HG02623 (cell line): Measurements from ENCODE around the gene CCDC69.
"Not testable (repeated sequence)": the region's sequence is repeated elsewhere in the genome, so short reads cannot be mapped to it uniquely, and the experiment has no call there.

Experiments
- ATAC-seq: cut with Tn5 transposase; IDR thresholded peaks from one replicate; pipeline ENCODE4 v1.9.1; 2021; ENCODE audit warnings: moderate library complexity; ENCODE audit not compliant: unreplicated experiment

The CCDC69 gene

DNA sequence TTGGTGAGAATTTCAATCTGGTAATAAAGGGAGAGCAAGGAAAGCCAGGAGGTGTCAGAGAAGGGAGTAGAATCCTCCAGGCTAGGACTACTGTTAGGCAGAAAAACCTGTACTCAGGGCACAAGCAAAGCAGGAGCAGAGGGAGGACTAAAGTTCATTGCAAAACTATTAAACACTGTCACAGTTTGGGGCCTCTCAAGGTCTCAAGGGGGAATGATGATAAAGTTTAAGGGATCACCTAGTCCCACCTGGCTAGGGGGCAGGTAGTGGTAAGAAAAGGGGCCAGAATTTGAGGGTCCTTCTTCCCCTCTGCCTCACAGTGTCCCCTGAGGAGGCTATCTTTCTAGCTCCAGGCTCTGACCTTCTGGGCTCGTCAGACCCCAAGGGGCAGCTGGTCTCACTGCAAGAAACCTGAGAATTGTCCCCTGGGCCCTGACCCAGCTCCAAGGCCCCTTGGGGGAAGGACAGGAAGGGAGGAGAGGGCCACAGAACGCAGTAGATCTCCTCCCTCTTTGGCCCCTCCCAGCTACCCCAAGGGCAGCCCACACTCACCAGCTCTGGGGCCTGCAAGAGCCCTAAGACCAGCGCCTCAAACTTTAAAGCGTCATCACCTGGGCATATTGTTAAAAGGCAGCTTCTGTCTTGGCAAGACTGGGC, 974 bp downstream of the CCDC69 start:
- ATAC-seq, result peak; percentile 56

DNA sequence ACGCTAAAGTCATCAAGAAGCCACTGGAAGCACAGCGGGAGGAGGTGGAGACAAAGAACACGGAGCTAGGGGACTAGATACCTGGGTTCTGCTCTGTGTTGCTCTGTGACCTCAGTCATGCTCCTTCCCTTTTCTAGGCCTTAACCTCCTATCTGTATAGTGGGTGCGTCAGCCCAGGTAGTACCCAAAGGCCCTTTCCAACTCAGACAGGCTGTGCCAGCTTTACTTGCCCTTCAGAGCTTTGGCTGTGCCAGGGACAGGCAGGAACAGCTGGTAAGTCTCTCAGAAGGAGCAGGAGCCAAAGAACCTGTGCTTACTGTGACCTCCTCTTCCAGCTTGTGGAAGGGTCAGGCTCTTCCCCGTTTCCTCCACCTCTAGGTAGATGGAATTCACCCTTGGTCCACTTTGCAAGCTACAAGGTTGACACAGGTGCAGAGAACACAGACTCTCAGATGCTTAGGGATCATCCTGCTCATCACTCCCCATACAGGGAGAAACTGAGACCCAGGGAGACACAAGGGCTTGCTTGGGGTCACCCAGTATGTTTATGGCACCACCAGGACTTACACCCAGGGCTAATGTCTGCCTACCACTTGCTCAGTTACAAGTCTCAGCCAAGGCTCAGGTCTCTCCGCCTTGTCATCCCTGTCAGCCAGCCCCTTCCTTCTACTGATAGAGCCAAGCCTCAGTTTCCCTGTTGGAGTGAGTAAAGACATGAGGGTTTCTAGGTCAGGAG, 1.7 kb downstream of the CCDC69 start:
- no peak for ATAC-seq

DNA sequence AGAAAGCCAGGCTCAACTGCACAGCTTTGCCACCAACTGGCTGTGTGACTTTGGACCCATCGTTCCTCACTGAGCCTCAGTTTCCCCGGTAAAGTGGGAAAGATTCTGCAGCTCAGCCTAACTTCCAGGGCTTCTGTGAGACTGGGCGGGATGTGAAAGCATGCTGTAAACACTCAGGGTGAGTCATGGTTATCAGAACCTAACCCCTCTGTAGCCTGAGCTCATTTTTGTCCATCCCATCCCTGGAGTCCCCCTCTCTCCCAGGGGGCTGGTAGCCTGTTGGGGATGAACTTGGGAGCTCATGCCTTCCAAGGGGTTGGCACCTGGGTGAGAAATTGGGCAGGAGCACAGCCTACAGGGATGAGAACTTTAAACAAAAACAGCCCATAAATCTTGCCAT, 2.3 kb downstream of the CCDC69 start:
- ATAC-seq, result no peak

DNA sequence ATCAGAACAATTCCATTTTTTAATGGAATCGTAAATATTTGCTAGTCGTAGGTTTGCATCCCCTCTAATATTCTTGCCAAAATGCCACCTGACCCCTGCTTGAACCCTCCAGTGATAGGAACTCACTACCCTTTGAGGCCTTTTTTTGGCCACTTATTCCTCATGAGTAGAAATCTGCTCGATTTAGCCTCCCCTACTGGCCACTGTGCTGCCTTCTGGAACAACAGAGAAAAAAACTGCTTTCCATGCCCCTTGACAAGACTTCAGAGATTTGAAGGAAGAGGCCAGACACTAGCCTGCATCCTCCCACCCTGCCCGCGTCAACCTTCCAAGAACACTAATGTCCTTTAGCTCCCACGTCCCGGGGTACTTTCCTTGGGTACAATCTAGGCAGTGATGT, 4.1 kb downstream of the CCDC69 start:
- no peak for ATAC-seq

DNA sequence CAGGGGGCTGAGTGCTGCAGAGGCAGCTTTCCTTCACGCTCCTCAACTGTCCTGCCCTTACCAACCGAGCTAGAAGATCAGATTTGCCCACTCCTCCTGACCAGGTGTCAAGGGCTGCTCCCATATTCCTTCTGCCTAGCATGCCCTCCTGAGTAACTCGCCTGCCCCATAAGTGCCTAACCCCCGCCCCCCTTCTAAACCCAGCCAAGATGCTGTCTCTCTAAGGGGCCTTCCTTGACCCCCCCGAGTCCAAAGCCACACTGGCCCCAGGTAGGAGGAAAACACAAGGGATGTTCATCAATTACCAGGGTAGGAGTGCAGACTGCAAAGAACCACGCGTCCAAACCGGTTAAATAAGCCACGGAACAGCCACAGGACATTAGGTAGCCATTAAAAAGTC, 4.8 kb downstream of the CCDC69 start:
- ATAC-seq, result no peak

DNA sequence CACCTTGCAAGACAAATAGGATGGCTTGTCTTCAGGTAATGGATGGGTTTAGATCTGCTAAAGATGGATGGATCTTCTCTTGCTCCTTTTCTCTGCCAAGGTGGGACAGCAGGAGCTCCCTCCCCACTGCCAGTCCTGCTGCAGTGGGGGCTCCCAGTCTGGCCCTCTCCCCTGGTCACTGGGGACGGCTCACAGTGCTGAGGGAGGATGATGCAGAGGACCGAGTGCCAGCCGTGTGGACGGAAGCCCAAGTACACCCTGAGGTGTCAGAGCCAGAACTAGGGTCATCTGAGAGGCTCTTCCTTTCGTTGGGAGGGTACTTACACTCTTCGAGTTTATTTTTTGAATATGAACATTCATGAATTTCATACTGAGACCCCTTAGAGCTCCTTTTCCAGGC, 5.7 kb downstream of the CCDC69 start:
- ATAC-seq, result no peak

DNA sequence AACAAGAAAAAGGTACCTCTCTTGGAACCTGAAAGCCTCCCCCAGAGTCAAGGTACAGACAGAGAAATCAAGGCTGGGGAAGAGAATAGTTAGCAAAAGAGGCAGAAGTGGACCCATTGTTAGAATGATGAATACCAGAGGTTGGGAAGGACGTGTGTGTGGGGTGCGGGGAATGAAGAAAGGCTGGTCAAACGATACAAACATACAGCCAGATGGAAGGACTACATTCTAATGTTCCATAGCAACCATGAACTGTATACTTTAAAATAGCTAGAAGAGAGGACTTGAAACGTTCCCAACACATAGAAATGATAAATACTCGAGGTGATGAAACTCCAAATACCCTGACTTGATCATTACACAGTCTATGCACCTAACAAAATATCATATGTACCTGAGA, 7.1 kb downstream of the CCDC69 start:
- ATAC-seq, result no peak

DNA sequence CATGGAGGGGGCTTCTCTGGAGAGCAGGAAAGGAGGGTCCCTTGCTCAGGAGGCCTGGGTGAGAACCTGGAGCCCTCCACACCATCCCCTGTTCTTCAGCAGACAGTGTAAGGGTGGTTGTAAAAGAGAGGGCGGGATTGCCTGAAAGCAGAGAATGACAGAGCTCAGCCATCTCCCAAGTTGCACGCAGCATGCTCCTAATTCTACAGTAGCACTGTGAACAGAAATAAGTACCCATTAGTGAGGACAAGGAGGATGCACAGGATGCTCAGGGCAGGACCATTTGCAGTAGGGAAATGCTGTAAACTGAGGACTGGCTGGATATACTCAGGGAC, 8.4 kb downstream of the CCDC69 start:
- no peak for ATAC-seq

DNA sequence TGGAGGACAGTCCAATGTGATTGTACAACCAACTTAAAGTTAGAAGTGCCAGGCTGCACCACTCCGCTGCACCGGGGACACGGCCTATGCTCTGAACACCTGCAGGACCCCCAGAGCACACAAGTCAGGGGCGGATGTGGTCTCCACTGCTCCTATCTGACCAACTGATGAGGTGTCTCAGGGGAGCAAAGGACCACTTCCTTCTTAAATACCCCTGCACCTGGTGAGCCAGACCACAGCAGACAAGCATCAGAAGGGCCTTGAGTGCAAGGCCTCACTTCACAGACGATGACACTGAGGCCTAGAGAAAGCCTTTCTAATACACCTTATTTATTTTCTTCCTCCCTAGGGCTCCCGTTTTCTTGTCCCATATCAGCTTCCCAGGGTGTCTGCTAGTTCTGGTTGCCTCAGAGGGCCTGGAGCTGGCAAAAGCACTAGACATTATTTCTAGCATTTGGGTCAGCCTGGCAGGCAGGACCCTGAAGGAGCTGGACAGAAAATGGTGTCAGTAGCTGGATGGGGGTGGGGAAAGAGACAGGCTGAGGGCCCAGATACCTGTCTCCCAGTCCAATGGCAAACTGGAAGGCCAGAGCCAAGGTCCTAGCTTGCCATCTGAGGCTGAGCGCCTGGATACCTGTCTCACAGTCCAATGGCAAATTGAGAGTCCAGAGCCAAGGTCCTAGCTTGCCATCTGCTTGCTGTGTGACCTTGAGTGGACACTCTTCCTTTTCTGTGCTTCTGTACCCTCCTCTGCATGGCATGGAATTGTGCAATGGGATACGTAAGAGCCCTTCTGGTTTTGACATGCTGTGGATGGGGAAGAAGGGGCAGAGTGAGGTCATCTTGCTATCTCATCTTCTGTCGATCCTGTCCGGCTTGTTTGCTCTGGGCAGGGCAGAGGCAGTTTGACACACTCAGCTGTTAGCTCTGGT, 9.0 kb downstream of the CCDC69 start:
- peak; percentile 43 for ATAC-seq

DNA sequence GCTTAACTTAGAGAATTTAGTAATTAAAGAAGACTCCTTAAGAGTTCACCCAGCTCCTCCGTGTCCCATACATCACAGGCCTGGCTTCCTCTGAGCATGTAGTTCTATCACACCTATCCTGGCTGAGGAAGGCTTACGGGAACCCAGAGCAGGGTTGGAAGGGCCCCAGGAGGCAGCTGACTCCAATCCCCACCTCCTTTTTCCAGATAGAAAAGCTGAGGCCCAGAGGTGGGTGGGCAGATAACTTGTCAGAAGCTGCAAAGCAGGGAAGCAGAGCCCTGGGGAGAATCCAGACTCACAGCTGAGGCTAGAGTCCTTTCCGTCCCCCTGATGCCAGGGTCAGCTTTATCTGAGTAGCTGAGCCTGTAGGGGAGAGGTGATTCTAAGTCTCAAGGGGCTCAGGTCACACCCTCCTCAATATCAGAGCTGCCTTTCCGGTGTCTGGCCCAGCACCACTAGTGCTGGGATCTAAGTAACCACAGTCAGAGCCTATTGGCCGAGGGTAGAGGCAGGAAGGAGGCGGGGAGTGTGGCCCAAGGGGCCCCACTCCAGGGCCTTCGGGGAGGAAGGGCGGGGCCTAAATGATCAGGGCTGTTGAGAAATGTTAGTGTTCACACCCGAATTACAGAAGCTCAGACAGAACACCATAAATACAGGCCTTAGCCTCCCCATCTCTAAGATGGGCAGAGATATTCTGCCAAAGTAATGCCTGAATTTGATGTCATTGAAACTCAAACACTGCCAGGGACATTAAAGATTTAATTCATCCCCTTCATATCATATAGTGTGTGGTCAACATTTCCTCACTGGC, 9.9 kb downstream of the CCDC69 start:
- peak; percentile 81 for ATAC-seq

DNA sequence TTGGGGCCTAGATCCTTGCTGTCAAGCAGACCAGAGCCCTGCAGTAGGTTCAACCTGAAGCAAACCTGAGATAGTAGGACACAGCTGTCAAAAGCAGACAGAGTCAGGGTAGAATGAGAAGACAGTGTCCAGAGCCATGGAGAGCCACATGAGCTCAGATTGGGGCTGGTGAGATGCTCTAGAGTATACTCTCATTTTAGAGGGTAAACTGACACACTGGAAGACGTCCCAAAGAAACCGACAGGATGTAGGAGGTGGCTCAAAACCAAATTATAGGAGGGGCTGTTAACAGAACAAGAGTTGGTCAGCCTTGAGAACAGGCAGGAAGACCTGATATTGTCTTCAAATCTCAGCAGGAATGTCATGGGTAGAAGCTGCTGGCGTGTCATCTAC, 11.5 kb downstream of the CCDC69 start:
- no peak for ATAC-seq

DNA sequence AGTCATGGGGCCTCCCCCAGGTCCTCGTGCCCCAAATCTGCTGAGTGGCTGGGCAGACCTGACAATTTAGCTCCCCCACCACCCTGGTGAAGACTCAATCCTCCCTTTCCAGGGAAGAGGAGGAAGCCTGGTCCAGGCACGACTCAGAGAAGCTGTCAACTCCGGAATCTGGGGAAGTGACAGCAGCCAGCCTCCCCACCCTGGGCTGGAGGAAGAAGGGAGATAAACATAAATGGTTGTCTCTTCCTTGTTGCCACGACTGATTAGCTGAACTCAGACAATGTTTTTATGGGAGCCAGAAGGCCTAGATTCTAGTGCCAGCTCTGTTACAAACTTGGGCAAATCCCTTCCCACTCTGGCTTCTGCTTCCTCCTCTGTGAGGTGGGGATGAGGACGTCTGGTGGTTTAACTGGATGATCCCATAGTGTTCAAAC, 15.4 kb downstream of the CCDC69 start:
- ATAC-seq, result no peak

DNA sequence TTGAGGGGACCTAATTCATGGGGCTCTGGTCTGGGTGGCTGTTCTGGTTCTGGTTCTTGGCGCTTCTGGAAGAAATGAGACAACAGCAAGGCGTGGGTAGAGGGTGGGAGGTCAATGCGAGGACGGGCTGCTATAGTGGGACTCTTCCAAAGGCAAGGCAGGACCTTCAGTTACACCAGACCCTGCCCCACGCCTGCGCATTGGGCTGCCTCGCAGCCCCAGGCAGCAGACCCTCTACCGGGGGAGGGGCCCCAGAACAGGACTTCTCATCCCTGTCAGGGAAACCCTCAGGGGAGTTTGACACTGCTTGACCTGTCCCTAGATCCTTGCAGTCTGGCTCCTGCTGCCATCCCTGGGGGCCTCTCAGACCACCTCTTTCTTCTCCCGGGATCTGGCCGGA, 18.5 kb downstream of the CCDC69 start:
- no peak for ATAC-seq

DNA sequence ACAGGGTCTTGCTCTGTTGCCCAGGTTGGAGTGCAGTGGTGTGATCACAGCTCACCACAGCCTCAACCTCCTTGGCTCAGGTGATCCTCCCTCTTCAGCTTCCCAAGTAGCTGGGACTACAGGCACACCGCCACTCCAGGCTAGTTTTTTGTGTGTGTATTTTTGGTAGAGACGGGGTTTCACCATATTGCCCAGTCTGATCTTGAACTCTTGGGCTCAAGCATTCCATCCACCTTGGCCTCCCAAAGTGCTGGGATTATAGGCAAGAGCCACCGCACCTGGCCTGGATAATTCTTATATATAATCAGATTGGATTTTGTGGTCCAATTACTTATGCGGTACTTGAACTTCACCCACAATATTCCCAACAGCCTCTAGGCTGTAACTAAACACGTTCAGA, 19.8 kb downstream of the CCDC69 start:
- ATAC-seq, result no peak

DNA sequence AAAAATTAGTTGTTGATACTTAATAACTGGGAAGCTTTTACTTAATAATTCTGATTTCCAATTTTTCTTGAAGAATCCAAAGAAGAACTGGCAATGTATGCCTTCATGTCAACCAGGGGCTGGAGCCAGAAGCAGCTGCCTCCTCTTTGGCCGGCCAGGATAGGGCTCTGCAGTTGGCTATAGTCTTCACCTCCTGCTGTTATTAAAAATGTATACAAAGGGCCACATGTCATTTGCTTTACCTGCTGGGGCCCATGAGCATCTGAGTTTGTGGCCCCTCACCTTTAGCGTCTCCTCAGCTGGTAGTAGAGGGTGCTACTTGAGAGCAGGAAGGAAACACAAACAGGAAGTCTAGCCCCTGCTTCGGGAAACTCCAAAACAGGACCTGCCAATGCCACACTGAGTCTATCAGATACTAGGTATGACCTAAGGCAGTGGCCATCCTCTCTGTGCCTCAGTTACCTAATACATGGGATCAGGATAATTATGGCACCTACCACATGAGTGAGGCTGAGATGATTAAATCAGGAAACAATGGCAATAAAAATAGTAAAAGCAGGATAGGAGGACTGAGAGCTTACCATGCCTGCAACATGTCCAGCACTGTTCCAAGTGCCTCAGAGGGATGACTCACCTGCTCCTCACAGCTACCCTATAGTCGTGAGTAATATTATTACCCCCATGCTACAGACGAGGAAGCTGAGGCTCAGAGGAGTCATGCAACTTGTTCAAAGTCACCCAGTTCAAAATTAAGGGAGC, 21.3 kb downstream of the CCDC69 start:
- no peak for ATAC-seq

DNA sequence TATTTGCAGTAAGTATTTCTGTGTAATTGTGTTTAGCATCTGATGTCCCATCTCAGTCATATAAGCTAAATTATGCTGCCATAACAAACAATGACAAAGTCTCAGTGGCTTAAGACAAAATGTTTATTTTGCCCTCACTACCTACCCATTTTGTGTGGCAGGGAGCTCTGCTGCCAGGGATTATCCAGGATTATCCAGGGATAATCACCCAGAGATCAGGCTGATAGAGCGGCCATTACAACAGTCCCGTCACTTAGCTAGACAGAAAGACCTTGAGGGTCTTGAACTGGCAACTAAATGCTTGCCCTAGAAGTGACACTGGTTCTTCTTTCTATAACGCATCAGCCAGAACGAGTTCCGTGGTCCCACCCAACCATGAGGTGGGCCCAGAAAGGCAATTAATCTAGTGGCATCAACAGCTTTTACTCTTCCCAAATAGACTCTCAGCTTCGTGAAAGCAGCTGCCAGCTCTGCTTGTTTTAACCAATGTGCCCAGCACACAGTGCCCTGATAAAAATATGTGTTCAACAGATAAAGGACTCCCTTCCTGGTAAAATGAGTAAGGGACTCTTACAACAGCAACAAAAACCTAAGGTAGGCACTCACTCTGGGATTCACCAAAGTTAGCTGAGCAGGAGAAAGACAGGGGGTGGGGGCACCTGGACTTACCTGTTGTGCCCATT, 22.8 kb downstream of the CCDC69 start:
- ATAC-seq, result no peak

DNA sequence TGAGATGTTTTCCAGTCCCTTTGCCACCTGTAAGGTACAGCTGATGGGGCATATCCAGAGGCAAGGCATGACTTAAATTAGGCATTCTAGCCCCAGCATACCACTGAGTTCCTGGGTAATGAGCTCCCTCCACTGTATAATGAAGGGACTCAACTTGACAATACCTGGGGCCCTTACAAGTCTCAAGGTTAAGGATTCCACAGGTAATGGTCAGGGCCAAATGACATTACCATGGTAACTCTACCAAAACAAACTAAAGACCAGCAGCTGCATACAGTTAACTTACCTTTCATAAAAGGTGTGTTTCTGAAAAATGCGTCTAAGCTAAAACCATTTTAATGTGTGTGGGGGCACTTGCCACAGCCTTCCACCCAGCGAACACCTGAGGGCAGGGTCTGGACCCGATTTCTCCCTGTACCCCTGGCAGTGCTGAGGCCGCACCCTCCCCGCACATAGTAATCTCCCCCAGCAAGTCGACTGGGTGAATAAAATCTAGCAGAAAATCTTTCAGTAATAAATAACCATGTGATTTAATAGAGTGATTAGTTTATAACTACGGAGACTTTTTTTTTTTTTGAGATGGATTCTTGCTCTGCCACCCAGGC, 24.2 kb downstream of the CCDC69 start:
- no peak for ATAC-seq

DNA sequence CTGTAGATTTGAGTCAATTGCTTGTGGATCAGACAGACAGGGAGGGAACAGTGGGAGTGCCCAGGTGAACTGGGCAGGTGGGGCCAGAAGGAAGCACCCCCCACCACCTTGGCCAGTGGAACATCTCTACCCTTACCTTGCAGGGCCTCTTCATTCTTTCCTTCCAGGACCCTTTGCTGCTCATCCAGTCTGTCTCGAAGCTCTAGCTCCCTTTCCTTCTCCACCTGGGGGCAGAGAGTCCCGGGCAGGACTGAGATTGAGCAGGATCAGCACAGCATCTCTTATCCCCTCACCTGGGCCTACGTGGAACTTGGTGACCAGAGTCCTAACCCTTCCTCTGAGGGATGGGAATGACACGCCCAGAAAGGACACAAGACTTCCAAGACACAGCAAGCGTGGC, 25.0 kb downstream of the CCDC69 start:
- ATAC-seq, result no peak

DNA sequence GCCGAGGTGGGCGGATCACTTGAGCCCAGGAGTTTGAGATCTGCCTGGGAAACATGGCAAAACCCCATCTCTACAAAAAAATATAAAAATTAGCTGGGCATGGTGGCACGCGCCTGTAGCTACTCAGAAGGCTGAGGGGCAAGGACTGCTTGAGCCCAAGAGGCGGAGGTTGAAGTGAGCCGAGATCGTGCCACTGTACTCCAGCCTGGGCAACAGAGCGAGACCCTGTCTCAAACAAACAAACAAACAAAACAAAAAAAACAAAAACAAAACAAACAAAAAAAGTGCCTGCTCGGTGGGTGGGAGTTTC, 26.6 kb downstream of the CCDC69 start:
- ATAC-seq, result not testable (repeated sequence)
